ENCODE measurements around the gene CD22.

Gene CD22

GRCh38 chr19:35388277-35389054 is 59.5 kb downstream of the CD22 start:
- no peak for DNase-seq (ENCODE audit: low spot score)

GRCh38 chr19:35389192-35389861 is 60.3 kb downstream of the CD22 start:
- no peak for DNase-seq (ENCODE audit: low spot score)

GRCh38 chr19:35392742-35393715 is 64.0 kb downstream of the CD22 start:
- DNase-seq (ENCODE audit: low spot score), result no peak

GRCh38 chr19:35395382-35396199 is 66.6 kb downstream of the CD22 start:
- no peak for DNase-seq (ENCODE audit: low spot score)

- no peak for DNase-seq (ENCODE audit: low spot score)
These were observed 67.4 kb downstream of the CD22 start for GRCh38 chr19:35396240-35396885.
